GM21528 (cell line): ENCODE results near the gene ULK4.

ENCODE experiments used
- ATAC-seq: cut with Tn5 transposase; IDR thresholded peaks from one replicate; pipeline ENCODE4 v1.9.1; 2021; ENCODE audit warnings: mild to moderate bottlenecking, moderate library complexity; ENCODE audit not compliant: unreplicated experiment, low FRiP score

Gene ULK4

GRCh38 chr3:41329881-41330280 is 632.0 kb downstream of the ULK4 start:
- no peak for ATAC-seq

- no peak for ATAC-seq
Measured at GRCh38 chr3:41328926-41329325, 633.0 kb downstream of the ULK4 start.

- no peak for ATAC-seq
Measured at GRCh38 chr3:41327718-41328117, 634.2 kb downstream of the ULK4 start.

DNA sequence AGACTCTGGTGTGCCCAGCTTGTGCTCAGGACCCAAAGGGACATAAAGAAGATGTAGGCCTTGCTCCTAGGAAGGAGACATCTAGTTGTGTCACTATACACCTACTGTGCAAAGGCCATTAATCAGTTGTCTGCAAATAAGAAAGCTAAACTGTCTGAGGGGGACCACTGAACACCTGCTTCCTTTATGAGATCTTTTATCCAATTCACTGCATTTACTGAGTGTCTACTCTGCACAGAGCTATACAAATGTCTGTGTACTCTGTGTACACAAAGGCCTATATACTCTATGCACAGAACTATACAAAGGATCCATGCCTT is 637.8 kb downstream of the ULK4 start:
- ATAC-seq, result no peak

- ATAC-seq, result no peak
Measured at GRCh38 chr3:41323467-41324155, 638.3 kb downstream of the ULK4 start.

DNA sequence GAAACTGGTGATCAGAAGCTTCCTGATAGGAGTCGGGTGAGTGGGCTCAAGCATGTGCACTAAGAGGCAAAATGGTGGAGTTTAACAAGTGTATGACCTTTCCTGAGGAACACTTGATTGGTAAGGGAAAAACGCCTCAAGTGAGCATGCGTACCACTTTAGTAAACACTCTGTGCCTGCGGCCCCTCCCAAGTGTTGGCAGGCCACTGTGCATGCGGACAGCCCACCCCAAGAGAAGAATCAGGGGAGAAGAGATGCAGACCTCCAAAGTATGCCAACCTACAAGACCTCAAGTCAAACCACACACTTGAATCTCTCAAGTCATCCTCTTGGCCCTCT is 640.3 kb downstream of the ULK4 start:
- ATAC-seq, result no peak

- no peak for ATAC-seq
Measured at GRCh38 chr3:41320953-41321641, 640.8 kb downstream of the ULK4 start.

DNA sequence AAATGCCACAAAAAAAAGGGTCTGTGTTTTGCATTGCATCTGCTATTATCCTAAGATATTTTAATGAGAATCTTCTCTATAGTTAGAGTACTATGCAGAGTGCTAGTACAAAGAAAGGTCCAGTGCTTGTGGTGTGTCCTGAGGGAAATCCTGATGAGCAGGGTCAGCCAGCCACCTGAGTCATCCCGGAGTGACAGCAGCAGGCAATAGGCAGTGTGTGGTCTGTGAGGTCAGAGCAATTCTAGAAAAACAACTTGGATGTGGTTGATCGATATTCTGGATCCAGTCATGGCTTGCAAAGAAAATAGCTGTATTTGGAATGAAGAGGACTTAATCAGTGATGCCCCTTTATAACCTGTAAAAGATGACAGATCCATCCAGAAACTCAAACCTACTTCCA is 643.4 kb downstream of the ULK4 start:
- ATAC-seq, result no peak

DNA sequence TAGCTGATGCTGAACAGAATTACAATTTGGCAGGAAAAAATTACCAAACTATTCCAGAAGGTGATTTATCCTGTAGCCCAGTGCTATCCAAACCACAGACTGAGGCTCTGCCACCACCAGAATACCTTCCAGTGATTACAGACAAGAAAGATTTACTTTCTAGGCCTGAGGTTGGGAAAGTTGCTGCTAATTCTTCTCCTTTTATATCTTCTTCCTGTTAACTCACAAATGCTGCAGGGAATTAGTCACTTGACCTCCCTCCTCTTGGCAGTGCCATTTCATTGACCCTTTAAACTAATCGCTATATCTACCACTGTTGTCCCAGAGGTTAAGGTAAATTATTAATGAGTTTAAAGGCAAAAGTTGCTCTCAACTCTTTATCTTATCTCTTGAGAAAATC is 644.2 kb downstream of the ULK4 start:
- ATAC-seq, result no peak

DNA sequence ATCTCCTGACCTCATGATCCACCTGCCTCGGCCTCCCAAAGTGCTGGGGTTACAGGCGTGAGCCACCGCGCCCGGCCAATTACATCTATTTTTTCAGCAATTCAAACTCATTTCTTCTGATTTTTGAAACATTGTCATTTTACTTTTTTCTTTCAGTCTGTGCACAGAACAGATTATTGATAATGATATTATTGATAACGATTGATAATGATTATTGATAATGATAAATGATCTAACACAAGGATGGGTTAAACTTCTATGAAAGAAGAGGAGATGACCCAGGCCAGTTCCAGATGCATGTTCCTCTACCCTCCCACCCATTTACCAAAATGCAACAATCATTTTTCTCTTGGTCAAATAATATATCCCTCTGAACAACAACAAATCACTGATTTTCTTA is 644.6 kb downstream of the ULK4 start:
- no peak for ATAC-seq

GRCh38 chr3:41315126-41315525 is 646.8 kb downstream of the ULK4 start:
- no peak for ATAC-seq

- no peak for ATAC-seq
Measured at GRCh38 chr3:41308119-41308518, 653.8 kb downstream of the ULK4 start.

DNA sequence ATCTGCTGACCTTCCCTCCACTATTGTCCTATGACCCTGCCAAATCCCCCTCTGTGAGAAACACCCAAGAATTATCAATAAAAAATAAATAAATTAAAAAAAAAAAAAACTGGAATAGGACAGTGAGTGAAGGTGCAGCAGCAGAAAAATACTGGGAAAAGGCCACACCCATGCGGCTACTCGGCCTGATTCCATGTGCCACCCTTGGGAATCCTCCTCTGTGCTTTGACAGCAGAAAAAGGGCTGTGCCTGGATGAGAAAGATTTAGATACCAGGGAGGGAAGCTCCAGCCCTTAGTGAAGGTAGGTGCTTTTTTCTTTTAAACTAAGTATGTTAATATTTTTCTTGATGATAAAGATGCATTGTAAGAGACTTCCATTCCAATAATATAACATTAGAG is 654.8 kb downstream of the ULK4 start:
- ATAC-seq, result no peak

- ATAC-seq, result no peak
Measured at GRCh38 chr3:41304593-41304992, 657.3 kb downstream of the ULK4 start.

DNA sequence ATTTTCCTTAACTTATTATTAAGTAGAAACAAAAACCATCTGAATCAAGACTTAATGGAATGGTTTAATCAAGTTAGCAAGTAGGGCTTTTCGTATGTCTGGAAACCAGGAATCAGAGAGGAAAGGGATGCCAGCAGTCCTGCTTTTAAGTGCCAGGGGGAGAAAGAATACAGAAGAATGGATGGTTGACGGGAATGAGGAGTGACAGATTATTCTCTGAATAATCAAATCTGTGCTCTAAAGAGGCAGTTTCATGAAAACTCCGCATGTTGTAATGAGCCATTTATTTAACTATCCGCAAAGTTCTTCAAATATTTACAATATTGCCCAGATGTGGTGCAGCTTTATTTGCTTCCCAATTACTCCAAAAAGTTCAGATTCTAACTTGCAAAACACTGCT is 659.6 kb downstream of the ULK4 start:
- ATAC-seq, result no peak

- no peak for ATAC-seq
Measured at GRCh38 chr3:41301548-41301947, 660.4 kb downstream of the ULK4 start.

- no peak for ATAC-seq
Measured at GRCh38 chr3:41299036-41299435, 662.9 kb downstream of the ULK4 start.

DNA sequence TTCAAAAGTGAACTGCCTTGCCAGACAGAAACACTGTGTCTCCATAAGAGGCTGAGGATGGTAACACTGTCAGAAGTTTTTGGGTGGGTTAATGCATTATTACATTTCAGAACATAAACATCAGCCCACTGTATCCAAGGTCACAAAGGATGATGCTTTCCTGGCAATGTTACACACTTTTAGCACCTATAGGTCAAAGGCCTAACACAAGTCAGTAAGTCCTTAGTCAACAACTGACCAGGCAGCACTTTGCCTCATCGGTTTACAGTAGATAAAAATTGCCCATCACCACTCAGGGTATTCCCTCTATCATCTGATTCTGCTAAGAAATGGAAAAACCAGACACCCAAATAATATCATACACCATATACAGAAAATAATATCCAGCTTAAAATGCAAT is 664.2 kb downstream of the ULK4 start:
- ATAC-seq, result no peak

- no peak for ATAC-seq
Measured at GRCh38 chr3:41296556-41296955, 665.3 kb downstream of the ULK4 start.

DNA sequence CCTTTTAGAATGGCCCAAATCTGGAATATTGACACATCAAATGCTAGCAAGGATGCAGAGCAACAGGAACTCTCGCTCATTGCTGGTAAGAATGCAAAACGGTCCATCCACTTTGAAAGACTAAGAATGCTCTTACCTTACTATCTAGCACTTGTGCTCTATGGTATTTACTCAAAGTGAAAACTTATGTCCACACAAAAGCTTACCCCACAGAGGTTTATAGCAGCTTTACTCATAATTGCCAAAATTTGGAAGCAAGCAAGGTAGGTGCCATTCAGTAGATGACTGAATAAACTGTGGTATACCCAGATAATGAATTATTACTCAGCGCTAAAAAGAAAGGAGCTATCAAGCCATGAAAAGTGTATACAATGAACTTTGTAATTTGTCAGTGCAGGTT is 666.2 kb downstream of the ULK4 start:
- ATAC-seq, result no peak

GRCh38 chr3:41293169-41293681 is 668.7 kb downstream of the ULK4 start:
- ATAC-seq, result no peak

- ATAC-seq, result no peak
Measured at GRCh38 chr3:41290736-41291135, 671.2 kb downstream of the ULK4 start.
